DOHH2 (cell line): Measurements from ENCODE around the gene C2orf76.

Experiments used
- EZH2phosphoT487 ChIP-seq: fragments of 200-600 bp; sonication (generic); IDR thresholded peaks from 2 replicates; pipeline ENCODE4 v1.6.1; 2017; ENCODE audit warnings: borderline replicate concordance, mild to moderate bottlenecking, antibody characterized with exemption, low read length, moderate library complexity, mixed read lengths
- TF ChIP-seq, protein P1 (sequence below): fragments of 200-600 bp; sonication (generic); IDR thresholded peaks from one replicate; pipeline ENCODE4 v1.5.1; 2014; ENCODE audit warnings: antibody characterized with exemption, mild to moderate bottlenecking, low read depth, low read length; ENCODE audit not compliant: poor library complexity, severe bottlenecking

DNA sequence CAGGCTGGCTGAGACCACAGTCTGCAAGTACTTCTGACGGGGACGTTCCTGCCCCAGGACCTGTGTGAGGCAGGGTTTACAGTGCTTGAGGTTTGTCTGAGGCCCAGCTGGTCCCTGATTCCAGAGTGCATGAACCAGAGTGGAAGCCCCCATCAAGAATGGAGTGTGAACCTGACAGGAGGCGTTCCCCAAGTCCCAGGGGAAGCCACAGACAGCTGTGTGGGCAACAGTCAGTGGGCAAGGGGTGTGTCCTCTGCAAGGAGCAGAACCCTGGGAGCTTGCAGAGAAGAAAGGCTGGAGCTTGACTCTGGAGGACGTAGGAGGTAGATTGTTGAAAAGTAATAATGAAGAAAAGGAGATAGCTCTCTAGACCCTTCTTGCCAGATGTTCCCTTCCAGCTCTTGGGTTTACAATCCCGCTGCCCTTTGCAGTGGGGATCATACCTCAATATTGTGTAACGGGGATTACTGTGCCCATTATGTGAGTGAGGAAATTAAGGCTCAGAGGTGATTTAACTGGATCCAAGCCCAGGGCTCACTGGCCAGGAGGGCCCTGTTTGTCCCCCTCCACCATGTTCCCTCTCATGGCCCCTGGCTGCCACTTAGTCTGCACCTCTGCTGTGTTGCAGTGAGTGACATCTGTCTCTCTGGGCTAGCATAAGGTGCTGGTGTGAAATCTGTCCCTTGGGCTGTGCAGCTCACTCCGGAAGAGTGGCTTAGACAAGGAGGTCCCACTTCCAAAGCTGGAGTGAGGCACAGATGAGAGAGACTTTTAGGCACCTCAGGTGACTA, 6.3 kb upstream of the C2orf76 start:
- TF ChIP-seq, protein P1, sequence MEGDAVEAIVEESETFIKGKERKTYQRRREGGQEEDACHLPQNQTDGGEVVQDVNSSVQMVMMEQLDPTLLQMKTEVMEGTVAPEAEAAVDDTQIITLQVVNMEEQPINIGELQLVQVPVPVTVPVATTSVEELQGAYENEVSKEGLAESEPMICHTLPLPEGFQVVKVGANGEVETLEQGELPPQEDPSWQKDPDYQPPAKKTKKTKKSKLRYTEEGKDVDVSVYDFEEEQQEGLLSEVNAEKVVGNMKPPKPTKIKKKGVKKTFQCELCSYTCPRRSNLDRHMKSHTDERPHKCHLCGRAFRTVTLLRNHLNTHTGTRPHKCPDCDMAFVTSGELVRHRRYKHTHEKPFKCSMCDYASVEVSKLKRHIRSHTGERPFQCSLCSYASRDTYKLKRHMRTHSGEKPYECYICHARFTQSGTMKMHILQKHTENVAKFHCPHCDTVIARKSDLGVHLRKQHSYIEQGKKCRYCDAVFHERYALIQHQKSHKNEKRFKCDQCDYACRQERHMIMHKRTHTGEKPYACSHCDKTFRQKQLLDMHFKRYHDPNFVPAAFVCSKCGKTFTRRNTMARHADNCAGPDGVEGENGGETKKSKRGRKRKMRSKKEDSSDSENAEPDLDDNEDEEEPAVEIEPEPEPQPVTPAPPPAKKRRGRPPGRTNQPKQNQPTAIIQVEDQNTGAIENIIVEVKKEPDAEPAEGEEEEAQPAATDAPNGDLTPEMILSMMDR = no peak
- TF ChIP-seq EZH2phosphoT487 = no peak
